GM18511 (cell line): ENCODE data around the gene FAM216B.
A peak's percentile ranks its signal among the peaks of the same experiment; 100 is the strongest.
"Not testable (repeated sequence)": the region's sequence is repeated elsewhere in the genome, so short reads cannot be mapped to it uniquely, and the experiment has no call there.

Source experiments
- ATAC-seq: cut with Tn5 transposase; IDR thresholded peaks from one replicate; pipeline ENCODE4 v1.9.1; 2021; ENCODE audit warnings: mild to moderate bottlenecking, moderate library complexity; ENCODE audit not compliant: unreplicated experiment

FAM216B gene

DNA sequence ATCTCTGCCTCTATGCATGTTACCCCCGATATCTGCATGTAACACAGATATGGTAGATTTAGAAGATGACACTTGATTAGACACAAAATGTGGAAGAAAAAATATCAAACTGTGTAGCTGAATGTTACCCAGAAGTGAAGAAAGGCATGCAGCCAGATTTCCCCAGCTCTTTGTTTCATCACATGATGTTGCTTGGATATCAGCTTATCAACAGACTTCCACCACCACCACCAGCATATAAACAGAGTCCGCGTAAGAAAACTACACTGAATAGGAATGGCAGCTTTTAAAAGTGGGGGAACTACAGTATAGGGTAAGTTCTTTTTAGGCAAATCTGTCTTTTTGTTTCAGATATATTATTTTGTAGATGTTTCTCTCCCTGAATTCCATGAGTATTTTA lies at the start of gene FAM216B:
TSS of gene FAM216B (plus strand) at position 233 of the 400 bp plus-strand sequence. CDS start 2,484 bp downstream, outside the sequence.
- no peak for ATAC-seq

DNA sequence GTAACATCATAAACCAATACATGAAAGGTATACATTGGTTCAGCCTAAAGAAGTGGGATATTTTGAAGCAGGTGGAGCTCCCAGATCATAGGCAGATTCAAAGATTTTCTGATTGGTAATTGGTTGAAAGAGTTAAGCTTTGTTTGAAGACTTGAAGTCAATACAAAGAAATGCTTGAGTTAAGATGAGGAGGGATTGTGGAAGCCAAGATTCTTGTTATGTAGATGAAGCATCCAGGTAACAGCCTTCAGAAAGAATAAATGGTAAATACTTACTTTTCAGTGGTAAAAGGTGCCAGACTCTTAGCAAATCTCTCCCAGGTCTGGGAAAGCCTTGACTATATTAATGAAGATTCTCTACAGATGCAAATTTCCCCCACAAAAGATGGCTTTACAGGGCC lies 49.3 kb upstream of the FAM216B start:
- no peak for ATAC-seq

DNA sequence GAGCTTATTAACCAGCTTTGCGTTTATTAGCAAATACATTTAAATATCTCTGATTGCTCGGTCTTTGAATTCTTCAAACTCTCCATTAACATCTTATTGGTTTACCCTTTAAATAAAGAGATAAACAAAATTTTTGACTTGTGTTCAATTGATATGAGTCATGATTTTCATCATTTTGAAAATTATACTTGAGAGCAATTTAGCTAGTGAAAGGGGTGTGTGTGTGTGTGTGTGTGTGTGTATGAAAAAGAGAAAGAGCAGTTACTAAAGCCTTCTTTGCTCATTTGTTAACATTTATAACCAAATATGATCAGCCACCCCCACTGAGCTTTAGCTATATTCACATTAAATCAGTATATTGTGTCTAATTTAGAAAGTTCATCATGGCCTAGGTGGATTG lies 48.3 kb upstream of the FAM216B start:
- ATAC-seq, result no peak

DNA sequence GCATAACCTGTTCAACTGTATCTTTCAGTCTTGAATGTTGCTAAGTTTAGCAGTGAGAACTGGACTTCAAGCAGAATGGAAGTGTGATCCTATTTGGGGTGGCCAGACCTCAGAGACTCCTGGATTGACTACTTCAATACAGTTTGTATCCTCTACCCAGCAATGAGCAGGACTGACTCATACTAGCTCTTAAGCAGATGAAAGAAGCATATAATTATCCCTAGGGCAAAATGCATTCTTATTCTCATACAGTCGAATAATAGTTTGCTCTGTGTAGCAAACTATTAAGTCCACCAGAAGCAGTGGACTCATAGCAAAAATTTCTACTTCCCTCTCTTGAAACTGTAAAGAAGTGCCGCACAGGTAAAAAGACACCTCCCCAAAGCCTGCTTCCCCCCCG lies 46.4 kb upstream of the FAM216B start:
- ATAC-seq, result no peak

DNA sequence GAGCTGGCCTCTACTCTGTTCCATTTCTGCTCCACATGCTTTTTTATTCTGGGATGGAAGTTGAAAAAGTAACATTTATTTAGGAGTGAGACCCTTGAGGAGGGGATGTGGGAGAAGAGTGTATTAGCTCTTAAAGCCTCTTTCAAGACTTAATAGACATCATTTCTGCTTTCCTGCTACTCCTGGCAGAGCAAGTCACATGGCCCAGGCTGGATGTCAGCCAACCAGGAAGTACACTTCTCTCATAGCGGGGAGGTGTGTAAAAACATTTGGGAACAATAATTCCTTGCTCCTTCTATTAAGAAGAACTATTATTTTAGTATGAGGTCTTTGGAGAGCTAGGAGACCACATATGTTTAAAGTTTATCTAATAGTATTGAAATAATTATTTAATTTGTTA lies 40.6 kb upstream of the FAM216B start:
- ATAC-seq, result no peak

DNA sequence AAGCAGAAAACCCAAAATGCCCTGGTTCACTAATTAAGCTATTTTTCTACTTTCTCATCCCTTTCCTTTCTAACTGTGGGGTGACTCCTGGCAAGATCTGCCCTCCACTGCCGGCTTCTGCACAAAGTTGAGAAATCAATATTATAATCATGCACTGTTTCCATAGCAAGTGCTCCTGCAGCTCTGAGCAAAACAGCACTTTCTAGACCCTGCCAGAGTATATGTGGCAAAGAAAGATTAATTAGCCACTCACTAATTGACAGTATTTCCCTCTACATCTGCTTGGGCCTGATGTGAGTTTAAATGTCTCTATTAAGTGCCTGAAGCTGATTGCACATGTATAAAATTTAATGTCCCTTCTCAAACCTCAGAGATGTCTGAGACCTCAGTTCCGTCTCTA lies 39.5 kb upstream of the FAM216B start:
- no peak for ATAC-seq

DNA sequence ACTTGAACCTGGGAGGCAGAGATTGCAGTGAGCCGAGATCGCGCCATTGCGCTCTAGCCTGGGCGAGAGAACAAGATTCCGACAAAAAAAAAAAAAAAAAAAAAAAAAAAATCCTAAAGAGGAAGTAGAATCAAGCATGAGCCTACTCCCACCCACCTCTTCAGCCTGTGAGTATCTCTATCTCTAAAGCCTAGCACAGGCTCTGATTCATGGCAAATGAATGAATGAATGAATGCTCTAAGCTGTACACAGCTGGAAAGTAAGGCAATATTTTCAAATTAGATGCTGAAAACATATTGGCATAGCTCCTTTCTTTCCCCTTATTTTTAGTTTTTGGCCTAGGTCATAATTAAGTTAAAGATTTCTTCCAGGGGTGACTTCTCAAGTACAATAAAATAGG lies 35.7 kb upstream of the FAM216B start:
- no peak for ATAC-seq

DNA sequence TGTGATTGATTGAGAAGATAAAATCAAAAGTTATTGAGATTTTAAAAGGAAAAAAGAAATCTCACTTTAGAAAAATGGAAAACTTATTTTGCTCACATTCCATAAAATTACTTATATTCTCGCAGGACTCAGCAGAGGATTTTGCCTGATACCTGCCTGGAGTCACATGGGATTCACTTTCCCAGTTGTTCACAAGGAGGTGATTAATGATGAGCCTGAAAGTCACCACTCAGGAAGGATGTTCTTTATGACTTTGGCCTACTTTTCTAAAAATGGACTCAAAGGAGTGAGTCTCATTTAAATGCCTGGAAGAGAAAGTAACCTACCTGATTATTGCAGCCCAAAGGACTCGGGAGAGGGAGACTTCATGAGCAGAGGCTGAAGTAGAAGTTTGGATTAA lies 34.5 kb upstream of the FAM216B start:
- ATAC-seq, result no peak

DNA sequence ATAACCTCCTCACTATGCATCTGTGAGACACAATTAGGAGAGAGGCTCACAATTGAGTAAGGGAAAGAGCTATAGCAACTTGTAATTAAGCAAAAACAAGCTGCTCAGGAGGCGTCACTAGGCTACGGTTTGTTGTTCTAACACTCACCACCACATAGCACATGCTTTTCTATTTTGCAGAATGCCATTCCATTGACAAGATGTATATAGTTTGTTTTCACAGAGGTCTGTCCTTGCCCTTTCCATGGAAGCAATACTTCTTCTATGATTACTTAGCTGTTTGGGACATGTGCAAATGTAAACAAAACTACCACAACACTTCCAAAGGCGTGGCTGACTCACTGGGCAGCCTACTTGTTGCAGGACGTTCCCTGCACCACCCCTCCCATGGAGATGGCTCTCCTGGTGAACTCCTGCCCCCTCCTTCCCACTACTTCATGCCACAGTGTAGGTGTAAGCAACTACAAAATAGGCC lies 33.9 kb upstream of the FAM216B start:
- ATAC-seq, result no peak

DNA sequence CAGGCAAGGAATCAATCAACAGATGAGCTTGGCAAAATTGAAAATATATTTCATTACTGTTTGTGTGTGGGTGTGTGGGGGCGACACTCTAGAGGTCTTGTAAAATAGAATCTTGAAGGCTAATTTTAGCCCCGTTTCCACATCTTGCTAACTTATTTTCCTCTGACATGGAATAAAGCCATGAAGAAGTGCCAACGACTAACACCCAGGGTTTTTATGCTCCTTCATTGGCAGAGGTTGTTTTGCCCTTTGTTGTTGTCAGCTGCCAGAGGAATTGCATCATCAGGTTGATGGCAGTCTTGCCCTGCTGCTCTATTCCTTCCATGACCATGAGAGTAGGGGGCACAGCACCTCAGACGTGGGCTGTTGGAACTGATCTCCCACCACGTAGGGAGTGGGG lies 30.6 kb upstream of the FAM216B start:
- ATAC-seq, result no peak

DNA sequence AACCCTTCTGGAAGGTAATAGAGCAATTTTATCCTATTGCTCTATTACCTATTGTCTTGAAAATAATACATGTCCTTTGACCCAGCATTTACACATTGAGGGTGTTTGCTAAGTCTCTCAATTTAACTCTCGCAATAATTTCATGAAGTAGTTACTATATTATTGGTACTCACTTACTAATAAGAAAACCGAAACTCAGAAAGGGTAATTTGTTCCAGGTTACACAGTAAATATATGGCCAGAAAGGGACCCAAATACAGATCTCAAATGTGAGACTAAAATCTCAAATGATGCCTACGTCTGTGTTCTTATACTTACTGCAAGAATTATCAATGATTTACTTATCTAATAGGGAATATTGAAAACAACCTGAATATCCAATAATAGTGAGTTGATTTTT lies 29.7 kb upstream of the FAM216B start:
- ATAC-seq, result peak; percentile 91

DNA sequence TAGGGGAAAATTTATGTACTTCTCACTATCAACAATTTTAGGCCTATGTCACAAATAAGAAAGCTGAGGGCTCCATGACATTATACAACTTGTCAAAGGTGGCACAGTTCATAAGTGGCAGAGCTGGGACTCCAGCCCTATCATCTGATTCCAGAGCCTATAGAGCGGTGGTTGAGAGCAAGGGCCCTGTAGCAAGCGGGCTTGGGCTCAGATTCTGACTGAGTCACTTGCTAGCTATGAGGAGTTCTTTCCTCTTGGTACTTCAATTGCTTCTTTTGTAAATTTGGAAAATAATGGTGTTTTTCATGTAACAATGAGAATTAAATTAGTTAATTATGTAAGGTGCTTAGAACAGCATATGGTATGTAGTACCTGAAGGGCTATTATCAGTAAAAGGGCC lies 28.7 kb upstream of the FAM216B start:
- ATAC-seq, result no peak

DNA sequence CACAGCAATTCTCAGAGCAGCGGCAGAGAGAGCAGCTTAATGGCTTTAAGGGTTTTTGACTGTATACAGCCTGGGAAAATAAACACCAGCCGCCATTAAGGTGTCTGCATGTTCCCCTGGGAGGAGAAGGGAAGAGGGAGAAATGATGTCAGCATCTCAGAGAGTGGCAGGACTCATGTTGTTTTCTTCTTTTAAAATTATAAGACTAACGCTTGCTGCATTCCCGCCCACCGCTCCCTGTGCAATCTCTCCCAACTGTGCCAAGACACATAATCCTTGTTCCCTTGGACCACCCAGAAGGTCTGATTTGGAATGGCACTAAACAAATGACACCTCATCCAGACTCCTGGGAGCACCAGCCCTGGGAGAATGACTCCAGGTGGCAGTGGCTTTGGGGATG lies 27.7 kb upstream of the FAM216B start:
- ATAC-seq, result no peak

DNA sequence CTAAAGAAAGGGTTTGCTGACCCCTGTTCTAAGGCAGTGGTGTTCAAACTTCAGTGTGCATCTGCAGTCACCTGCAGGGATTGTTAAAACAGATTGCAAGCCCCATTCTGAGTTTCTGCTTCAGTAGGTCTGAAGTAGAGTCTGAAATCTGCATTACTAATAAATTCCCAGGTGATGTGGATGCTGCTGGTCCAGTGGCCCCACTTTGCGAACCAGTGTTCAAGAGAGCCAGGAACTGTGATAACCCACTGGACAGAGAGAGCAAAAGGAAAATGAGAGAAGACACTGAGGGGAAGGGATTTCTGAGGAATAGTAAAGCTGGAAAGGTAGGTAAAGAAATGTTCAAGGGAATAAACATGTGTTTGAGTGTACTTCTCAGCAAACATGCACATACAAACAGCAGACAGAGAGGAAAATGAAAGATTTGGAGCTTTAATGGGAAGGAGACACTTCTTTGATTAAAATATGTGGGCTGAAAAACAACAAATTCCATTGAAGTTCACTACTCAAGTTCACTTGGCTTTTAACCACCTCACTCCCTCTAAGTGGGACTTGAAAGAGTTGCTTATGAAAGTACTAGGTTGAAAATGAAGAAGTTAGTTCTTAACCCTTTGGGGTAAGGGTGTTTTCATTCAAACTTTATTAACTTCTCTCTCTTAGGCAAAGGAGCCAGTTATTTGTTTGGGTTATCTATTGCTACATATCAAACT lies 26.4 kb upstream of the FAM216B start:
- no peak for ATAC-seq

DNA sequence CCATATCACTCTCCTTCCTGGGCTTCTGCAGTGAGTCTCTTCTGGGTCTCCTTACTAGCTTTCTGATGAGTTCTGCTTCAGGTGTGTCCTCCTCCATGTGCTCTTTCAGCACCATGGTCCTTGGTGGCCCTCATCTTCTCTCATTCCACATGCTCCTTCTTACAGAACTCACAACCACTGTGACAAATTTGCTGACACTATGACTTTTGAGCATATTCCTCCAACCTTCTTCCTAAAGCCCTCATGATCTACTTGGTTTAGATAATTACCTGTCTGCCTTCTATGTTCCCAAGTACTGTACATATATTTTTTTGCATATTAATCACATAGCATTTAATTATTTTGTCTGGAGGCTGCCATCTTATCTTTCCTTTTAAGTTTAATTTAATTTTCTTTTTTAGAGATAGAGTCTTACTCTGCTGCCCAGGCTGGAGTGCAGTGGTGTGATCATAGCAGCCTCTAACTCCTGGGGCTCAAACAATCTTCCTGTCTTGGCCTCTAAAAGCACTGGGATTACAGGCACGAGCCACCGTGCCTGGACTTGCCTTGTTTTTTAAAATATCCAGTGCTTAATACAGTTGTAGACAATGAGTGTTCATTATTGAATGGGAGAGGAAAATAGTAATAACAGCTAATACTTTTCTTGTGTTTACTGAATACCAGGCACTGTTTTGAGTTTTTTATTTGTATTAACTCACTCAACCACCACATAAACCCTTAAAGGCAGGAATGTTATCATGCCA lies 23.5 kb upstream of the FAM216B start:
- ATAC-seq, result no peak

DNA sequence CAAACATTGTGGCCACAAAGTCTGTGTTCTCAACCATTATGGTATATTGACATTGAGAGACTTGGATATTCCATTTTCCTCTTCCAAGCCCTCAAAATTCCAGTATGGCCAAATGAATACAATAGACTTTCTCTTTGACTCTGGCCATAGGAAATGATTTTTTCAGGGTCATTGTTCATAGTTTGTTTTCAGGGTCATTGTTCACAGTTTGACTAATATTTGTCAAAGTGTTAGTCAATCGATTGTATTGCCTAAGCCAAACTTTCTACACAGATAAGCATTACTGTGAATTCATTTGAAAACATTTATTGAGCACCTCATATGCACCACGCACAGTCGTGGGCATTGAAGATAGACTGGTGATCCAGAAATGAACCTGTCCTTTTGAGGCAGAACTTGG lies 22.9 kb upstream of the FAM216B start:
- ATAC-seq, result no peak

DNA sequence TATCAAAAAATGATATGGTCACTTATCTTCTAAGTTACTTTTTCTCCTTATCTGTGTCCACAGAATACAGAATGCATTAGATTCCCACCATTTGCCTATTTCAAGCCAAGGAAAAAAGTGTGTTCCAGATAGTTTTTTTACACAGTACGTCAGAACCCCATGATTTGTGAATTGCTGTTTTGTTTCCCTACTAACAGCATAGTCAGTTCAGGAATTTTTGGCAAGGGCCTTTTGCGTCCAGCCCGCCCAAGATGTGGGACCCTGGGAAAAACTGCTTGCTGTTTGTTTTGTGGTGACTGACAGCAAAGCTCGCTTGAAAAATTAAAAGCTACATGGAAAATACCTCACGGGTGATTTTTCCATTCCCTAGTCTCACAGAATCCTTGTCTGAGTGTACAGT lies 20.4 kb upstream of the FAM216B start:
- no peak for ATAC-seq

DNA sequence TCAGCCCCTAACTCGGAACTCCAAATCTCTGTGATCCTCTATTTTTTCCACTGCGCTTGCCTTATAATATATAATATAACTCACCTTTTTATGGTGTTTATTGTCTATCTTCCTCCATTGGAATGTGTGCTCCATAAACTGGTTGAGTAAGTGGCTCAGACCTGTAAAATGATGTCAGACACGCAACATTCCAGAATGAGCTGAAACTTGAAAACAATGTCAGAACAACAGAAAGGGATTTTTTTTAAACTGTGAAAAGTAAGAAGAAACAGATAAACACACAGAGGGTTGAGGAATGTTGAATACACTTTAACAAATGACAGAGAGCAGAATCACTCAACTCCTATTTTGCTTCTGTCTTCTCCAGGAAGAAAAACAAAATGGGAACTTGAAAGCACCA lies 19.1 kb upstream of the FAM216B start:
- no peak for ATAC-seq

DNA sequence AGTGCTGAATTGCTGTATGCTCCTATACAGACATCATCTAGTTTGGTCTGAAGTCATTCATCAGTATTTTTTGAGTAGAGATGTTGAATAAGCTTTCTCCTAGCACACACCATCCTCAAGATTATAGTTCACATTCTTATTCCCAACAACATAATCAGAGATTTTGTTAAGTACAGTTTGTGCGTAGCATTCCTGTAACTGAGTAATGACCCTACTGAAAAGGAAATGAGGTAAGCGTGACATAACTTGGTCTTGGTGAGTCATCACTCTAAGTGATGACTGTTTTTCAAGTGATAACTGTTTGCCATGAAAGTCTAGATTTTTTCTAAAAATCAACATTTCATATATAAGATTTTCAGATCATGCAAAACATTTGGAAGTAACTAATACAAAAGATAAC lies 18.5 kb upstream of the FAM216B start:
- no peak for ATAC-seq

DNA sequence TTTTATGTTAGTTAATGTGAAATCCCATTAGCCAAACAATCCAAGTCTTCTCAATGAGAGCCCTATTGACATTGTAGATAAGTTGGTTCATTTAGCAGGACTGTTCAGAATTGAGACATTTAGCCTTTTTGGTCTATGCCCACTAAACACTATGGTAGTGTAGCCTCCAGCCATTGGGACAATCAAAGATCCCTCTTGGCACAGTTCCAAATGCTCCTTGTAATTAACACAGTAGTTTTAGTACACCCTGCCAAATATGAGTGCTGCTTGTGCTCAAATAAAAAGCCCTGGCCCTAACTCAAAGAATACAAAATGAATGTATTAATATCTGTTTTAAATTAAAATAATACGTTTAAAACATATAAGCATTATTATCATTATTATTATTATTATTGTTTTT lies 15.4 kb upstream of the FAM216B start:
- ATAC-seq, result no peak

DNA sequence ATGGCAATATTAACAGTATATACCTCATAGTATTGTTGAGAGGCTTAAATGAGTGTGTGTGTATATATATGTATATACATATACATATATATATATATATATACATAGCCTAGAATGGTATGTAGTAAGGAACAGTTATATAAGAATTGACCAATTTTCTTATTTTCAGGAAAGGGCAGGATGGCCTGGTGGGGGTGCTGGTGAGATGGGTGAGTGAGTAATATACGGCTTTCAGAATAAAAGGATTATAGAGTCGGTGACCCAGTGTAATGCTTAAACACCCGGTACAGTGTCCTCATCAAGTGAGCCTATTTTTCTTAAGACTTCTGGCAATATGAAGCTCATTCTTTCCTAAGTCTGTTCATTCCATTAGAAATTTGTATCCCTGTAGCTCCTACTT lies 11.7 kb upstream of the FAM216B start:
- no peak for ATAC-seq

DNA sequence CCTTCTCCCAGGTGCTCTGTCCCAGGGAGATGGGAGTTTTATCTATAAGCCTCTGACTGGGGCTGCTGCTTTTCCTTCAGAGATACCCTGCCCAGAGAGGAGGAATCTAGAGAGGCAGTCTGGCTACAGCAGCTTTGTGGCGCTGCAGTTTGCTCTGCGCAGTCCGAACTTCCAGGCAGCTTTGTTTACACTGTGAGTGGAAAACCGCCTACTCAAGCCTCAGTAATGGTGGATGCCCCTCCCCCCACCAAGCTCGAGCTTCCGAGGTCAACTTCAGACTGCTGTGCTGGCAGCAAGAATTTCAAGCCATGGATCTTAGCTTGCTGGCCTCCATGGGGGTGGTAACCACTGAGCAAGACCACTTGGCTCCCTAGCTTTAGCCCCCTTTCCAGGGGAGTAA lies 4.8 kb upstream of the FAM216B start:
- ATAC-seq, result not testable (repeated sequence)

DNA sequence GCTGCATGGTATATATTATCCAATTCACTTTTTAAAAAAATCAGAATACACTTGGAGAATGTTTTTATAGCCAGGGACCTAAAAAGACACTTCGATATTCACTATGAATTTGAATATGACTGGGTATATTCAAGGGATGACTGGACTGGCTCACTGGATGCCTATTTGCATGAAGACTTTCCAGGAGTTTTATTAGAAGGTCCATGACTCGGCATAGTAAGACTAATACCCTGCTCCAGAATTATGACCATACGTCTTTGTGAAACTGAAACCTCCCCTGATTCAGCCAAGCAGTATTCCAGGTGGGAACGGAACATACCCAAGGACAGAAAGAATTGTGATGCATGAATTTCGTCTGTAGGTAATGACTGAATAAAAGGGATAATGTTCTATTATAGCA lies 3.9 kb upstream of the FAM216B start:
- no peak for ATAC-seq
